Karpas-422 (cell line): ENCODE results near the gene L1CAM. TPM values are rescaled to one million over a fixed set of nuclear protein-coding genes. Genes with fewer than 3 reads are reported as not detected.

ENCODE experiments used
- DNase-seq: peaks from one replicate; pipeline ENCODE4 v3.0.0-alpha.2; 2015
- H2AFZ ChIP-seq: fragments of 200-600 bp; sonication (generic); 2 replicates; pipeline ENCODE4 v1.6.1; 2014; ENCODE audit warnings: antibody characterized with exemption, low read length, mixed read lengths
- H3K27ac ChIP-seq: fragments of 200-600 bp; sonication (generic); 2 replicates; pipeline ENCODE4 v1.5.1; 2014; ENCODE audit warnings: mild to moderate bottlenecking, low read length, moderate library complexity
- H3K27me3 ChIP-seq: fragments of 200-600 bp; sonication (generic); 2 replicates; pipeline ENCODE4 v1.6.1; 2014; ENCODE audit warnings: low read length, mixed read lengths
- H3K36me3 ChIP-seq: fragments of 200-600 bp; sonication (generic); 2 replicates; pipeline ENCODE4 v1.6.1; 2014; ENCODE audit warnings: low read length, mixed read lengths; ENCODE audit not compliant: insufficient read depth
- H3K4me1 ChIP-seq: fragments of 200-600 bp; sonication (generic); 2 replicates; pipeline ENCODE4 v1.6.1; 2014; ENCODE audit warnings: mild to moderate bottlenecking, low read length, mixed read lengths
- H3K4me2 ChIP-seq: fragments of 200-600 bp; sonication (generic); 2 replicates; pipeline ENCODE4 v1.6.1; 2014; ENCODE audit warnings: low read length, low read depth, mild to moderate bottlenecking; ENCODE audit not compliant: poor library complexity, severe bottlenecking
- H3K4me3 ChIP-seq: fragments of 200-600 bp; sonication (generic); 2 replicates; pipeline ENCODE4 v1.5.1; 2014; ENCODE audit warnings: mild to moderate bottlenecking, antibody characterized with exemption, low read length, mixed read lengths
- H3K79me2 ChIP-seq: fragments of 200-600 bp; sonication (generic); 2 replicates; pipeline ENCODE4 v1.6.1; 2014; ENCODE audit warnings: mild to moderate bottlenecking, low read length, mixed read lengths
- H3K9ac ChIP-seq: fragments of 200-600 bp; sonication (generic); 2 replicates; pipeline ENCODE4 v1.6.0; 2014; ENCODE audit warnings: low read length
- H3K9me2 ChIP-seq: fragments of 200-600 bp; sonication (generic), shearing (Covaris generic); replicated peaks from 2 replicates; pipeline ENCODE4 v1.6.0; 2014; ENCODE audit warnings: mild to moderate bottlenecking, low read length, moderate library complexity; ENCODE audit not compliant: insufficient read depth
- H3K9me3 ChIP-seq: fragments of 300-700, 200-600 bp; sonication (generic); 2 replicates; pipeline ENCODE4 v1.6.1; 2014; ENCODE audit warnings: low read length, mixed read lengths
- H4K20me1 ChIP-seq: fragments of 200-600 bp; sonication (generic); 2 replicates; pipeline ENCODE4 v1.6.1; 2014; ENCODE audit warnings: mild to moderate bottlenecking, antibody characterized with exemption, low read length, low read depth; ENCODE audit not compliant: insufficient read depth
- total RNA-seq: library from RNA; depleted of rRNA; stranded (reverse); fragments of >200 nt; shearing (Covaris generic); gene quantifications from 2 replicates; pipeline ENCODE4 v1.2.3, GENCODE V29; 2014; ENCODE audit warnings: low replicate concordance

Gene L1CAM
- total RNA-seq, 1 experiment from 2014 or later = not detected

DNA sequence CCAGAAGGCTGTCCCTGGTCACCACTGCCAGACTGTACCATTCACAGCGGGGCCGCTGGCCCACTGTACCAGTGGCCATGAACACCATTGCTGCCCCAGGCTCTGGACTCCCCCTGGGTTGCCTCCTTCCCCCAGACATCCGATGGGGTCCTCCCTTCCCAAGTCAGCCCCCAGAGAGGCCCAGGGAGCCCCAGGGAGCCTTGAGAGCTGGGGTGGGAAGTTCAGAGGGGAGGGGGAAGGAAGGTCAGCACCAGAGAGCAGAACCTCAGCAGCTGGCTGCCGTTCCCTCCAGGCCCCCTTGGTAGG, 40.5 kb upstream of the L1CAM start:
- Histone ChIP-seq H2AFZ (no peak overlapping the region), H3K79me2 (peaks cover 19% of the 10 kb centered on the region), H3K36me3 (no peaks in the 10 kb centered on the region), H3K9me2 (no peaks in the 10 kb centered on the region), H3K4me2 (peak overlapping the region; percentile 78), H4K20me1 (peaks cover 12% of the 10 kb centered on the region; the same call in 1 of the 2 replicates), H3K4me3 (peak overlapping the region; percentile 84; the same call in 1 of the 2 replicates), H3K27me3 (no peaks in the 10 kb centered on the region), H3K27ac (peak overlapping the region; percentile 99), H3K9ac (peak overlapping the region; percentile 95), H3K4me1 (peaks cover 51% of the 10 kb centered on the region), H3K9me3 (no peaks in the 10 kb centered on the region)
- no peak for DNase-seq

DNA sequence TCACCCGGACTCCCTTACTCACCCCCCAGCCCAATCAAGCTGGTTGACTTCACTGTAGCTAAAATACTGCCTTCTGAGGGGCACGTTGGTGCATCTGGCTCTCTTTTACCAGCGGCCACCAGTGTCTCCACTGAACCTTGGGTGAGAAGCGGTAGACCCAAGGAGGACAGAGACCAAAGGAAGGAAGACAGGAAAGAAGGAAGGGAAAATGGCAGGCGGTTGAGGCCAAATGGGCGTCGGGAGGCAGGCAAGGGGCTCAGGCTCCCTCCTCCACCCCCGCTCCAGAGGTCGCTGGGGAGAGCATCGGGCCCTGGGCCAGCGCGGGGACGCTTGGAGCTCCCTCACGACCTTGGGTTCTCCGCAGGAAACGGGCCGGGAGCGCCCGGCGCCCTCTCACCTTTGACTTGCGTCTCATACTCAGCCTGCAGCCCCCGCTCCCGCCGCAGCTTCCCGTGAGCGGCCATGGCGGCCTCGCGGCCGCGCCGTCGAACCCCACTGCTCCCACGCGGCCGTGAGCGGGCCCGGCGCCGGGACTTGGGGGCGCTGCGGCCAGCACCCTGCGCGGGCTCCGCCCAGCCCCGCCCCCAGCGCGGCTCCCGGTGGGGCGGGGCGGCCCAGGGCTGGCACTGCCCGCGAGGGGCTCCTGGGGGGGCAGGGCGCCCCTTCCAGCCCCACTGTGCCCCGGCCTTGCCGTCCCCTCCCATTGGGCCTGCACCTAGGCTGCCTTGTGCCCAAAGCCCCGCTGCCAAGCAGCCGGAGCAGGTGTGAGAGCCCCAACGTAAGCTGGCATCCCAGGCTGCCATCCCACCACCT, 40.0 kb upstream of the L1CAM start, which contains the start of gene ARHGAP4:
ARHGAP4 (minus strand) TSS at position 526 of the 813 bp plus-strand sequence; CDS start at position 464, 62 bp downstream.
- H3K9me2 ChIP-seq = no peaks in the 10 kb centered on the region
- no peaks in the 10 kb centered on the region for H3K27me3 ChIP-seq
- H3K9me3 ChIP-seq = no peaks in the 10 kb centered on the region
- H3K4me2 ChIP-seq = peak within 1 kb of the TSS; percentile 78
- peak within 1 kb of the TSS; percentile 99 for H3K27ac ChIP-seq
- H3K4me1 ChIP-seq = peaks cover 48% of the 10 kb centered on the region
- H3K9ac ChIP-seq = peak within 1 kb of the TSS; percentile 95
- H3K4me3 ChIP-seq = peak within 1 kb of the TSS; percentile 84
- H3K36me3 ChIP-seq = no peaks in the 10 kb centered on the region
- peaks cover 14% of the 10 kb centered on the region; the same call in 1 of the 2 replicates for H4K20me1 ChIP-seq
- peak; percentile 88 for DNase-seq
- peaks cover 19% of the 10 kb centered on the region for H3K79me2 ChIP-seq
- no peak within 1 kb of the TSS for H2AFZ ChIP-seq

DNA sequence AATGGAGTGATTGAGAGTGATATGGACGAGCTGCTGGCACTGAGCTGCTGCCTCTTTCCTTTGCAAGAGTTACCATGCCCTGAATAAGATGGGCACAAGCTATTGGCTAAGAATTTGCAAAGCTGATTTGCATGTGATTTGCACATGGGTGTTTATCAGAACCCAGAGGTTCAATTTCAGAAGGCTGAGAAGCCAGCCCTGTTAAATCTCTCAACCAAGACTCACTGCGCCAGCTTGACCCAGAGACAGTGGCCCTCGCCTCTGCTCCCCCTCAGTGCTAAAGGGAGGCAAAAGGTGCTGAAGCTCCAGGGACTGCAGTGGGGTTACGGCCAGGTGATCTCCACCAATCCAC, 39.4 kb upstream of the L1CAM start:
- Histone ChIP-seq H3K27ac (peak overlapping the region; percentile 99), H3K79me2 (peaks cover 19% of the 10 kb centered on the region), H3K4me3 (peak overlapping the region; percentile 84), H3K9me3 (no peaks in the 10 kb centered on the region), H3K9ac (peak overlapping the region; percentile 95), H3K9me2 (no peaks in the 10 kb centered on the region), H3K36me3 (no peaks in the 10 kb centered on the region), H3K4me1 (peaks cover 46% of the 10 kb centered on the region), H3K4me2 (peak overlapping the region; percentile 78), H4K20me1 (peaks cover 14% of the 10 kb centered on the region; the same call in 1 of the 2 replicates), H3K27me3 (no peaks in the 10 kb centered on the region), H2AFZ (no peak overlapping the region)
- peak; percentile 91 for DNase-seq

DNA sequence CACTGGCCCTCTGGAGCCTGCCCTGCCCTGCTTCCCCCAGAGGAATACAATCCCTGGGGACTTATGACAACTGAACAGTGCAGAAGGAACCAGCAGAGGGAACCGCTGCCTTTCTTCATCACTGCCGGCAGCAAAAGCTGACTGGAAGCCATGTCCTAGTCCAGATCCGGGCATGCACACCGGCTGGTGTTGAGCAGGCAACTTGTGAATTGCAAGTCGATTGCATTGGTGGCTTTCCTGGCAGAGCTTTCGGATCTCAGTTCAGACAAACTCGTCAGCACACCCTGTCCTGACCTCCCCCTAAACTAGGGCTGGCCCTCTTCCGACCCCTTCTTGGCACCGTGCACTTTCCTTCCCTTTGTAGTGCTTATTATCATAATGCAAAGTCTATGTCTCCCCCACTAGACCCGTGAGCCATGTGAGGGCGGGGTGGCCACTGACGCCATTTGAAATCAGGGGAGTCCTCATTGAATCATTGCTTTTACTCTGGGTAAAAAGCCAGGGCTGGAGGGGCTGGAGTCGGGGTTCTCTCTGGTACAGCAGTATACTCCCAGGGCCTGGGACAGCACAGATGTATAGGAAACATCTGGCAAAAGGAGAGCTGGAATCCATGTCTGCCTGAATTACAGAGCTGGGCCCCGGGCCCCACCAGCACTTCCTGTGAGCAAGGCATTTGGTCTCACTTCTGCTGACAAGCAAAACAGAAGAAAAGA, 38.3 kb upstream of the L1CAM start:
- peak overlapping the region; percentile 99 for H3K27ac ChIP-seq
- H2AFZ ChIP-seq = no peak overlapping the region
- DNase-seq = peak; percentile 73
- peak overlapping the region; percentile 69 for H3K9ac ChIP-seq
- peaks cover 38% of the 10 kb centered on the region for H3K4me1 ChIP-seq
- peaks cover 19% of the 10 kb centered on the region for H3K79me2 ChIP-seq
- peaks cover 14% of the 10 kb centered on the region; the same call in 1 of the 2 replicates for H4K20me1 ChIP-seq
- no peaks in the 10 kb centered on the region for H3K9me2 ChIP-seq
- H3K36me3 ChIP-seq = no peaks in the 10 kb centered on the region
- H3K4me3 ChIP-seq = peak overlapping the region; percentile 84
- H3K4me2 ChIP-seq = peak overlapping the region; percentile 78
- no peaks in the 10 kb centered on the region for H3K27me3 ChIP-seq
- H3K9me3 ChIP-seq = no peaks in the 10 kb centered on the region

DNA sequence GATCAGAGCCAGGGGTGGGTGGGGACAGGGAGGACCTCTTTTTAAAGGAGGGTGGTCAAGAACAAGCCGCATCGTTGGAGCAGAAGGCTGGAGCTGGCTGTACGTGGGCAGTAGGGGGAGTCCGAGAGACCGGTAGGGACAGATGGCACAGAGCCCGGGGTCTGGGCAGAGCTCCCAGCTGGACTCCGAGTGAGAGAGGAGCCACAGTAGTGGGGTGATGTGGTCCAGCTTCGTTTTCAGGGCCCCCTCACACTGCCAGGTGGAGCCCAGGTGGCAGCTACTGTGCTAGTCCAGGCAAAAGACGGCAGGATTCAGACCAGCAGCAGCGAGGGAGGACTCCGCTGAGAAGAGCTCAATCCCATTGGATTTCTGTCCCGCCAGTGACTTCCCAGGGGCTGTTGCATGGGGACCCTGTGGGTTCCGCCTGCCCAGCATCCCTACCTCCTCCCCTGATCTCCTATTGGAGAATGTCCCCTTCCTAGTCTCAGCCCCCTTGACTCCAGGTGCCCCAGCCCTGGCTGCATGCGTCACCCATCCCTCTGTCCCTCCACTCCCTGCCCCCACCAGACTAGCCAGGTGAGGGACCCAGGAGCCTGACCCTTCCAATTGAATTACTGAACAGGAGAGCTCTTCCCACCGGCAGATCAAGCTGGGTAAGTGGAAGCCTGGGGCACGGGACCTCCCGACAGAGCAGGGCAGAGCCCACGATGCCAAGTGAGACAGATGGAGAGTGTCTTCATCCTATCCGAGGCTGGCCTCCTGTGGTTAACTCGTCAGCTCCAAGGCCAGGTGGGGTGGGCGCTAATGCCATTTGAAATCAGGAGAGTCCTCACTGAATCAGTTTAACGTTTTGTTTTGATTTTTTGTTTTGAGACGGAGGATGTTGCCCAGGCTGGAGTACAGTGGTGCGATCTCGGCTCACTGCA, 37.2 kb upstream of the L1CAM start:
- Histone ChIP-seq H3K27ac (no peak overlapping the region), H3K79me2 (peaks cover 19% of the 10 kb centered on the region), H3K9ac (no peak overlapping the region), H3K4me1 (peaks cover 33% of the 10 kb centered on the region), H3K4me2 (no peak overlapping the region), H3K27me3 (no peaks in the 10 kb centered on the region), H3K36me3 (no peaks in the 10 kb centered on the region), H2AFZ (no peak overlapping the region), H4K20me1 (peaks cover 14% of the 10 kb centered on the region; the same call in 1 of the 2 replicates), H3K9me2 (no peaks in the 10 kb centered on the region), H3K9me3 (no peaks in the 10 kb centered on the region), H3K4me3 (no peak overlapping the region)
- no peak for DNase-seq

DNA sequence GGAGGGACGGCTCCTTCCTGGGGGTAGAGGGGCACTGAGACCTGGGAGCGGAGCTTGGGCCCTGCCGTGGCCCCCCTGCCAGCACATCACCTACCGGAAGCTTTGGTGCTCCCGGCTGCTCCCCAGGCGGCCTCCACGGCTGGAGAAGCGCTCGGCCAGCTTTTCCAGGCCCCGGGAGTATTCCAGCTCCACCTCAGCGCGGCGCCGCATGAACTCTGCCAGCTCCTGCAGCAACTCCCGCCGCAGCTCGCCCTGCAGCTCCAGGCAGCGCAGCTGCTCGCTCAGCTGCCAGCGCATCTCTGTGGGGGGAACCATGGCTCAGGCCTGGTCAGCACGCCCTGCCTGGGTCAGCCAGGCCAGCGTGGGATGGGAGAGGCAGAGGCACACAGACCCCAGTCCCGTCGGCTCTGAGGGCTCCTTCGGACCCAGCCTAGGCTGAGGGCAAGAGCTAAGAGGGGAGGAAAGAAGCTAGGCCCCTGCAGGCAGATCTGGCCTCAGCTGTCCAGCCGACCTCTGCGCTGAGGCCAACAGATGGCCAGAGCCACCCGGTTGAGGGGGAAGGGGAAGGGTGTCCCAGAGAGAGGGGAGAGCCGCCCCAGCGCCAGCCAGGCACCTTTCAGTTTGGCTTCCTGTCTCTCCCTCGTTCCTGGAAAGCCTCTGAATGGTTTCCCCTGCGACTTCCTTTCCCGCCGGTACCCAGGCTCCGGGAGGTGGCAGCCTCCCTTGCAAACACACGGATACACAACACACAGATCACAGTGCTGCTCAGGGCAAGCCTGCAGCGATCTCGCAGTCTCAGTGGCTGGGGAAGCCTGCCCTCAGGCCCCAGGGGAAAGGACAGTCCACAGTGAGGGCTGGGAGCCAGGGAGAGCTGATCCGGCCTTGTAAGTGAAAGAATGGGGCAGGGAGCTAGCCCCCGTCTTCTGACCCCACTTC, 35.8 kb upstream of the L1CAM start:
- no peak overlapping the region for H3K27ac ChIP-seq
- H3K4me1 ChIP-seq = peaks cover 22% of the 10 kb centered on the region
- no peak for DNase-seq

DNA sequence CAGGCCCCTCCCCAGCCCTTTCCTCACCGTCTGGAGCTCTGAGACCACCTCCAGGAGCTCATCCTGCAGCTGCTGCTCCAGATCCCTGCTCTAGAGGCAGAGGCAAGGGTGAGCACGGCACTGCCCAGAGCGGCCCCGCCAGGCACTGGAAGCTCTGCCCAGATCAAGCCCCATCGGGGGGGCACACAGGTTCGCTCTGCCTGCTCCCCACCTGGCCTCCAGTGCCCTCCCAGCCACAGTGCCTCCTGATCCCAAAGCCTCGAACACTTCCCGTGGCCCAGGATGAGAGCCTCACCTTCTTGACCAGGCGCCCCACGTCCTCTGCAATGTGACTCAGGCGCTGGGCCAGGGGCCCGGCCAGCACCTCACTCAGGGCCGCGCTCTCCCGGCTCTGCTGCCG, 35.1 kb upstream of the L1CAM start:
- Histone ChIP-seq H3K9ac (no peak overlapping the region), H3K9me2 (no peaks in the 10 kb centered on the region), H3K4me2 (no peak overlapping the region), H3K4me1 (peaks cover 18% of the 10 kb centered on the region), H4K20me1 (peaks cover 14% of the 10 kb centered on the region; the same call in 1 of the 2 replicates), H3K36me3 (no peaks in the 10 kb centered on the region), H3K27ac (no peak overlapping the region), H3K4me3 (no peak overlapping the region), H2AFZ (no peak overlapping the region), H3K79me2 (peaks cover 19% of the 10 kb centered on the region), H3K27me3 (no peaks in the 10 kb centered on the region), H3K9me3 (no peaks in the 10 kb centered on the region)
- no peak for DNase-seq

More for the DNA sequence above, 35.8 kb upstream of the L1CAM start:
- H3K27me3 ChIP-seq = no peaks in the 10 kb centered on the region
- no peak overlapping the region for H3K4me3 ChIP-seq
- H2AFZ ChIP-seq = no peak overlapping the region
- no peak overlapping the region for H3K9ac ChIP-seq
- H3K36me3 ChIP-seq = no peaks in the 10 kb centered on the region
- H4K20me1 ChIP-seq = peaks cover 14% of the 10 kb centered on the region; the same call in 1 of the 2 replicates
- H3K4me2 ChIP-seq = no peak overlapping the region
- H3K9me2 ChIP-seq = no peaks in the 10 kb centered on the region
- no peaks in the 10 kb centered on the region for H3K9me3 ChIP-seq
- H3K79me2 ChIP-seq = peaks cover 19% of the 10 kb centered on the region
